DMS153 treated with DMSO at 0.1 percent for 48 hours (cell line): ENCODE data around the gene SPINT4.
"Not testable (repeated sequence)": the region's sequence is repeated elsewhere in the genome, so short reads cannot be mapped to it uniquely, and the experiment has no call there.

Experiments used
- DNase-seq: peaks from one replicate; lab custom pipeline; 2025; ENCODE audit not compliant: unreplicated experiment; lab: John Stamatoyannopoulos, UW

Gene SPINT4

DNA sequence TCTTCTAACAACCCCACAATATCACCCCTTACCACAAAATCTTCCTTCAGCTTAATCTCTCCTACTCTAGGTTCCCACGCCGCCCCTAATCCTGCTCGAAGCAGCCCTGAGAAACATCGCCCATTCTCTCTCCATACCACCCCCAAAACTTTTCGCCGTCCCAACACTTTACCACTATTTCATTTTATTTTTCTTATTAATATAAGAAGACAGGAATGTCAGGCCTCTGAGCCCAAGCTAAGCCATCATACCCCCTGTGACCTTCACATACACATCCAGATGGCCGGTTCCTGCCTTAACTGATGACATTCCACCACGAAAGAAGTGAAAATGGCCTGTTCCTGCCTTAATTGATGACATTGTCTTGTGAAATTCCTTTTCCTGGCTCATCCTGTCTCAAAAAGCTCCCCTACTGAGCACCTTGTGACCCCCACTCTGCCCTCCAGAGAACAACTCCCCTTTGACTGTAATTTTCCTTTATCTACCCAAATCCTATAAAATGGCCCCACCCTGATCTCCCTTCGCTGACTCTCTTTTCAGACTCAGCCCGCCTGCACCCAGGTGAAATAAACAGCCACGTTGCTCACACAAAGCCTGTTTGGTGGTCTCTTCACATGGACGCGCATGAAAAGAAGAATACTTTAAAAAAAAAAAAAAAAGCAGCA lies 42.6 kb downstream of the SPINT4 start:
- DNase-seq = not testable (repeated sequence)

DNA sequence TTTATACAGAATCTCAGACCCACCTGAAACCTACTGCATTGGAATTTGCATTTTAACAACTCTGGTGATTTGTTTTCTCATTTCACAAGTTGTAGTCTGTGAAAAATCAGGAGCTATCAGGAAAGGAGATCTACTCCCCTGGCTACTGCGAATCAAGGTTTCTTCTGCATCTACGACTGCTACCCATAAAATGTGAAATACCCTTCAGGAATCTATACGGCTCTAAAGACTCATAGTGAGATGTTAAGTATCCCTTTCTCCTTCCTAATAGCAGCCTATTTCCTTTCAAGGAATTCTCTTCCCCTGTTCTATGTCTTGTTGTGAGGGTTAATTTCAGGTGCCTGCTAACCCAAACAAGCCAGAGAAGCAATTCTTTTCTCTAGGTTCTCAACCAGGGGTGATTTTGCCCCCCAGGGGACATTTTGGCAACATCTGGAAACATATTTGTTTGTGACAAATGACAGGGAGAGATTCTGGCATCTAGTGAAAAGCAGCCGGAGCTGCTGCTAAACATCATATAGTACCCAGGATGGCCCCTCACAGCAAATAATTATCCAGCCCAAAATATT lies 43.2 kb downstream of the SPINT4 start:
- DNase-seq = no peak

DNA sequence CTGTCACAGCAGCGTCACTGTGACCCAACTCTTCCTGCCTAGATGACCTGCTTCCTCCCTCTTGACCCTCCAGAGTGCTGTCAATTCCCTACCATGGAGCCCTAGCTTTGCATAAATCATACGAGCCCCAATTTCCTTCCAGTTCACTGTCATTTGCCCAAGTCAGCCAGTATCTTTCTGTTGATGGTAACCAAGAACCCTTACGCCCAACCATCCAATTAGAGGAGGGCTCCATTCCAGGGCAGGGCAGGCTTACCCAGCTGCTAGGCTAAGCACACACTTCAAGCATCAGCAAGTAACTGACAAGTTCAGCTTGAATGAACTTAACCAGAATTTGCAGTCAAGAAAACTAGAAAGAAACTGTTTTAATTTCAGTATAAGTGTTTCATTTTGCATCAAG lies 43.8 kb downstream of the SPINT4 start:
- DNase-seq = no peak

DNA sequence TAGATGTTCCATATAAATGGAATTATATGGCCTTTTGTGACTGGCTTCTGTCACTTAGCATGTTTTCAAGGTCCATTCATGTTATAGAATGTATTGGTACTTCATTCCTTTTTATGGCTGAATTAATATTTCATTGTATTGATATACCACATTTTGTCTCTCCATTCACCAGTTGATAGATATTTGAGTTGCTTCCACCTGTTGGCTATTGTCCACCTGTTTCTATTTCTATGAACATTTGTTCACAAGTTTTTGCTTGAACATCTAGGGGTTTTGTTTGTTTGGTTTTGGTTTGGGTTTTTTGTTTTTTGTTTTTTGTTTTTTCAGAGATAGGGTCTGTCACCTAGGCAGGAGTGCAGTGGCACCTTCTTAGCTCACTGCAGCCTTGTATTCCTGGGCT lies 46.3 kb downstream of the SPINT4 start:
- DNase-seq = no peak

DNA sequence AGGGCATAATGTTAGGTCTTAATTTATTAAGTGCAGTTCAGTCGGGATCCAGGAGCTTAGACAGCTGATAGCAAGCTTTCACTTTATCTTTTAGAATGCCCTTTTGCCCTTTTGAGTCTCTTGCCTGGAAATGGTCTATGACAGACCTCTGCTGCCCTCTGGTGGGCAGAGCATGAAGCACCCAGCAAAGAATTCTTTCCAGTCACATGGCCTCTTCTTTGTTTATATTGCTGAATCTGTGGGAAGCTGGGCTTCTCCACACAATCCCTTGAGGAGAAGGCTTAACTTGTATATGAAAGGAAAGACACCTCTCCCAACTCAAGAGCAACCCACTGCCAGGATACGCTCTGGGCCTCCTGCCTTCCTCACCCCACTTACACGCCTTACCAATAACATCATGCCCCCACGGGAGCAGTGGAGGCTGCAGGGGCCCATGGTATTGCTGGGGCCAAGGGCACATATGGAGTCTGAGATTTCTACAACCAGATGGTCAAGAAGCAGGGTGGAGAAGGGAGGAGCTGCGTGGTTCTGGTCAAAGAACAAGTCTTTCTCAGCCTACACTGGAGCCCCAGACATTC lies 49.1 kb downstream of the SPINT4 start:
- peak; percentile 80 for DNase-seq

DNA sequence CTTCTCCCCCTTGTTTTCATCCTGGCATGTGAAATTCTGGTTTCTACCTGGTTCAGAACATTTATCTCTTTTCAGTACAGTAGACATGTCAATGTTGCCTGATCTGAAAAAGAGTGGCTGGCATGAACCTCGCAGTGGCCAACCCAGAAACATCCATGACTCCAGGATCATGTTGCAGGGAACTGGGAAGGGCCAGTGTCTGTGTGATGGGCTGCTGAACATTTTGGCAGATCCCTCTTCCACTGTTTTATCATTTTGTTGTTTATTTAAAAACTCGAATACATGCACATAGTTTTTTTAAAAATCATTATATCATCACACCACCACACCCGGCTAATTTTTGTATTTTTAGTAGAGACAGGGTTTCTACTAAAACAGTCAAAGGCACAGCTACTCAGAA lies 50.5 kb downstream of the SPINT4 start:
- no peak for DNase-seq

DNA sequence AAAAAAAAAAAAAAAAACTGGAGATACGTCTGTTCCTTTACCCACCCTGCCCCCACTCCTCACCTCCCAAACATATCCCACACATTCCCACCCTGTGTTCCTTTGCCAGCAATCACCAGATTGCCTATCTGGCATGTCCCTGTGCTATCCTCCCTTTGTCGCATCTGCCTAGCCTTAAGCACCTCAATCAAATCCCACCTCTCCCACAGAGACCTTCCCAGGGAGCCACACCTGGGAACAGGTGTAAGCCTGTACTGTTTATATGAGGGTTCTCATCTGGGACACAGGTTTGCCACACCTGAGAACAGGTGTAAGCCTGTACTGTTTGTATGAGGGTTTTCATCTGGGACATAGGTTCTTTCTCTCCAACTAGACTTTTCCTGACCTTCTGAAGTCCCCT lies 52.8 kb downstream of the SPINT4 start:
- DNase-seq = no peak

DNA sequence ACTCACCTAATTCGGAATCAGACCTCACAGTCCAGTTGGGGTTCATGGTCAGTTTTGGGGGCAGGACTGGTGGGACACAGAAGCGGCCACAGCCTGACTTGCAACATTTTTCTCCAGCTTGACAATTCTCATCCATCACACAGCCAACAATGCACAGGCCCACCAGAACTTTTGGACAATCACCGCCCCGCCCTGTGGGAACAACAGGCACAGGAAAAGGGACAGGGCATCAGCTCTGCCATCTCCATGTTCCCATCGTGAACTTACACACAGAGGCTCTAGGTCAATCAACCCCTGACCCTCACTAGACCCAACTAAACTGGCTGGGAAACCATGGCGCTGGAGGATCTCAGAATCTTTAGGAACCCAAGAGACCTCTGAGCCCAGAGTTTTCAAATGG lies 53.3 kb downstream of the SPINT4 start:
- no peak for DNase-seq
